HG03520 (cell line): ENCODE data around the gene PDX1.

ENCODE experiments used
- ATAC-seq: cut with Tn5 transposase; IDR thresholded peaks from one replicate; pipeline ENCODE4 v1.9.1; 2021; ENCODE audit warnings: mild to moderate bottlenecking, moderate library complexity; ENCODE audit not compliant: unreplicated experiment

PDX1 gene

GRCh38 chr13:27919934-27920676 lies at the start of gene PDX1:
TSS of gene PDX1 (plus strand) at chr13:27920000. CDS start at chr13:27920139, 139 bp downstream.
- ATAC-seq: no peak

DNA sequence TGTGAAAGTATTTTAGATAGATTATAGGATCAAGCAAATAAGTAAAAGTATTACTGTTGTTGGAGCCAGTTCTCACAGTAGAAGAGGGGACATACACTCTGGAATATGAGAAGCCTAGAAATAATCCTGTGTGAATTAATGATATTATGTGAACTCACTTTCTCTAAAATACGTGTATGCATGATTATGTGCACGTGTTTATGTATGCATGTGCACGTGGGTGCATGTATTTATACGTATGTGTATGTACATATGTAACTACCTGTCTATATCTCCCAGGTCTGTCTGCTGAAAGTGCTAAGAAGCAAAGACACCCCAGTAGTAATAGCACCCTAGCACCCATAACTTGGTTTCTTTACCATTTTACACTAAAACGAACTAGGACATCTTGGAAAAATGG lies 41.5 kb upstream of the PDX1 start:
- ATAC-seq: no peak

DNA sequence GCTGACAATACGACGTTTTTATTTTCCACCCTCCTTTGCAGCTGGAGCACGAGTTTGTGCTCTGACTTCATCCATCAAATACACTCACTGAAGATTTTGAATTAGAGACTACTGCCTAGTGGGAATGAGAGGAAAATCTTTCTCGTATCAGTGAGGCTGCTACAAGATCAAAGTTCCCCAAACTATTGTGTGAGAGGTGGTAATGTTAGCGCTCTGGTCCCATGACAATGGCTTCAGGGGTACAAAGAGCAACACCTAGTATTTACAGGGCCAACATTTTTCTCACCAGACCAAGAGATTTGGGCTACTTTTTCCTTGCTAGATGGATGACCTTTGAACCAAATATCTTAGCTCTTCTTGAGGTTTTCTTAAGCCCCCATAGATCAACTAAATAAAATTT lies 30.3 kb upstream of the PDX1 start:
- ATAC-seq: no peak

GRCh38 chr13:27896726-27897125 lies 23.1 kb upstream of the PDX1 start:
- ATAC-seq: no peak

GRCh38 chr13:27904719-27905118 lies 15.1 kb upstream of the PDX1 start:
- ATAC-seq: no peak

GRCh38 chr13:27905650-27906049 lies 14.2 kb upstream of the PDX1 start:
- no peak for ATAC-seq

DNA sequence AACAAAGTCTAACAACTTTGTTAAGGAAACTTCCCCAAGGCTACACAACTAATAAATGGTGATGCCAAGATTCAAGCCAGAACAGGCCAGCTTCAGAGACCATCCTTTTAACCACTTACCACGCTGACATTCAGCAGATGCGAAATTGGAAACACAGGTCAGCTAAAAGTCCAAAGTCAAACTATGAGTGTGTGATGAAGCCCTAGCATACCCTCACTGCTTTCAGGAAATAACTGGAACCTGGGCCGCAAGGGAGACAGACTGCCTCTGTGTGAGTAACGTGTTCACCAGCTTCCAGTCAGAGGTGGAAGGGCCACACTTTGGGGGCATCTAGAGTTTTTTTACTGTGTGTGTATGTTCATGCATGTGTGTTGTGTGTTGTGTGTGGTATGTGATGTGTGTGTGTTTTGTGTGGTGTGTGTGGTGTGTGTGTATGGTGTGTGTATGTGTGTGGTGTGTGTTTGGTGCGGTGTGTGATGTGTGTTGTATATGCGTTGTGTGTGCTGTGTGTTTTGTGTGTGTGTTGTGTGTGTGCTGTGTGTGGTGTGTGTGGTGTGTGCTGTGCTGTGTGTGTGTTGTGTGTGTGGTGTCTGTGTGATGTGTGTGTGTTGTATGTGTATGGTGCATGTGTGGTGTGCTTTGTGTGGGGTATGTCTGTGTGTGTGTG lies 12.5 kb upstream of the PDX1 start:
- no peak for ATAC-seq

GRCh38 chr13:27909378-27909777 lies 10.4 kb upstream of the PDX1 start:
- ATAC-seq: no peak

DNA sequence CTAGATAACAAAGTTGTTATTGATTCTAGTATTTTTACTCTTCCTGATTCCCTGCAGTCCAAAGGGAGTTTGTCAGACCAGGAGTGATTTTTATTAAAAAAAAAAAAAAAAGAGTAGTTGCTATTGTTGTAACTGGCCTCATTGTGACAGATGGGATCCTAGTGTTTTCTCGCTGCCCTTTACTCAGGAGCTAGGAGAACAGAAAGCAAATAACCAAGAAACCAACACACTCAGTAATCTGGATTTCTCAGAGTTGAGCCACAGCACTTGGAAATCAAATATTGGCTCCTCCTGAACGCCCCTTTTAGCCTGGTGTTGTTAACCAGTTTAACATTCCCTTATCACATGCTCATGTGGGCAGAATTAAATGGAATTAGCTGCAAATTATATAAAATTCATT lies 8.3 kb upstream of the PDX1 start:
- no peak for ATAC-seq

DNA sequence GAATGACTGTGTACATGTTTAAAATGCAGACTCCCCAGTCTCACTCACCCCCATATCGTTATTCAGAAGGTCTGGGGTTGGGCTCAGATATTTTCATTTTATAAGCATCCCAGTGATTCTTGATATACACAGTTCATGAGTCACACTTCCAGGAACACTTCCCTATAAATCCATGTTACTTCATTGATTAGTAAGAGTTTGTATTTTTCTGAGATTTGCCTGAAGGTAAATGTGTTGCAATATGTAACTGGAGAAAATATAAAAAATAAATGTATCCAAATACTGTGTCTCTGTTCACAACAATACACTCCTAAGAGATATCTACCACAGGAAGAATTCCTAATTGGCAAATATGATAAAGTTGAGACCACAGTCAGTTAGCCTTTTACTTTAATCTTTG lies 6.6 kb upstream of the PDX1 start:
- no peak for ATAC-seq

GRCh38 chr13:27915301-27916207 lies 4.2 kb upstream of the PDX1 start:
- ATAC-seq: no peak

DNA sequence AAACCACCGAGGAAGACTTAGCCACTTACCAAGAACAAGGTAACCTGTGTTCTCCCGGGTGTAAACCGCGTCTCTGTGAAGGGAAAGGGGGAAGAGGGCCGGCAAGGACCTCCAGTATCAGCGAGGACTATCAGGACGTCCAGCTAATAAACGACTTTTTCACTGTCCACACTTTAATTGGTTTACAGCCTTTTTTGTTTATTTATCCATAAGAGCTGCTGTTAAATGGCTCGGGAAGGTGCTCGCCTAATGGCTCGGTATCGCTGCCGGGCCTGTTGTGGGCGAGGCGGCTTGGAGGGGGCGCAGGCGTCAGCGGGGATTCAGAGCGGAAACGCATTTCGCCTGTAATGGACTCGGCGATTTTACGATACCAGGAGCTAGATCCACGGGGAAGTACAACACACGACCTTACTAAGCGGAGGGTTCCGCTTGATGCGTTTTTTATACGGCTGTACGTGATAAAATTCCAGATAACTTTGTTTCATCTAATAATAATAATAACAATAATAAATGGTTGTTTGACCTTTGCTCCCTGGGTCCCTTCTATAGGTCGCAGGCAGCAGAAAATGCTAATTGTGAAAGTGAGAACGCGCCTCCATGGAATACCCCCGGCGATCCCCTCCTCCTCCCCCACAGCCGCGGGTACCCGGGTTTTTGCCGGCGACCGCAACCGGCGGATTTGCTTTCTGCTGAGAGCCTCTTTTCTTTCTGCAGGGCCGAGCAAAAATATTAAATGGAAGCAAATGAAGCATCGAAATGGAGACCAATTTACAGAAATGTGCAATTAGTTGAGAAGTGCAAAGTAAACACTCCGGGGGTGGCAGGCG lies 2.5 kb upstream of the PDX1 start:
- no peak for ATAC-seq

GRCh38 chr13:27918041-27918917 lies 1.5 kb upstream of the PDX1 start:
- ATAC-seq: no peak

DNA sequence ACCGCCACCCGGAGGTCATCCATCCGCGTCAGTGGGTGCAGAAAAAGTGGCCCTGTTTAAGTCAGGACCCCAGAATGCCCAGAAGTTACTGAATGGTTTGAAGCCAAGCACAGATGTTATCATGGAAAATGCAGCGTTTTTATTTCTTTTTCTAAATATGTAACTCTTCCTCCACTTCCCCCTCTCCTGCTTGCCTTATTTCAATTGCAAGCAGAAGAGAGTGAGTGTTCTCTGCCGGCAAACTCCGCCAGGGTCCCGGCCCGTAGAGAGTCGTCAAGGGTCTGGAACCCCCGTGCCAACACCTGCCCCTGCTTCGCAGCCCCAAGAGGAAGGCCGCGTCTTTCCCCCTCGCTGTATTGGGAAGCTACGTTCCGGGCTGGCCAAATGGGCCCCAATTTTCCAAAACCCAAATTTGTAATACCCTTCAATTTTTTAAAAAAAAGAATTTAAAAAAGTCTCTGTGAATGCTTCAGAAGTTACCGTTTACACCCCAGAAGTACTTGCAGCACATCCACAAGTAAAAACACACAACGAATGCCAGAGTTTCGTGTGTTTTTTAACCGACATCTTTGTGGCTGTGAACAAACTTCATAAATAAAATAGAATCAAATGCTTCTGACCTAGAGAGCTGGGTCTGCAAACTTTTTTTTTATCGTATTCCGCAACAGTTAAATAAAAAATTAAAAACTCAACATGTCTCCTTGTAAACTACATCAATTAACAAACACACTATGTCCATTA lies 712 bp upstream of the PDX1 start:
- ATAC-seq: no peak

- no peak for ATAC-seq
These were observed 204 bp upstream of the PDX1 start for GRCh38 chr13:27919659-27919933.

GRCh38 chr13:27920677-27921420 lies 1.0 kb downstream of the PDX1 start:
- no peak for ATAC-seq

DNA sequence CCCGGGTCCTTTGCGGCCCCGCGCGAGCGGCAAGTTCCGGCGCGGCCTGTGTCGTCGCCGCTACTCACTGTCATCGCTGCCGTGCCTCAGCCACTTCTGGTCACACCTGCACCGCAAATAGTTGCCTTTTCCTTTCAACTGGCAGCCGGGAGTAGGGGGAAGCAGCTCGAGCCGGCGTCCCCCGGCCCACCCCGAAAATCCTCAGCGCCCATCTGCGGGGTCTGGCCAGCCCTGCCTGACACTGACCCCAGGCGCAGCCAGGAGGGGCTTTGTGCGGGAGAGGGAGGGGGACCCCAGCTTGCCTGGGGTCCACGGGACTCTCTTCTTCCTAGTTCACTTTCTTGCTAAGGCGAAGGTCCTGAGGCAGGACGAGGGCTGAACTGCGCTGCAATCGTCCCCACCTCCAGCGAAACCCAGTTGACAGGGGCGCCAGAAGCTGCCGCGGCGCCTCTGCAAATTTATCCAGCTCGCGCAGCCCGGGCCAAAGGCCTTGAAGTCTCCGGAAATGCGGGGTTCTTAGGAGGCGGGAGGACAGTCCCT lies 1.7 kb downstream of the PDX1 start:
- ATAC-seq: no peak
